ENCODE results near the gene GAL.

GAL gene

GRCh38 chr11:68698993-68699392, 14.6 kb downstream of the GAL start:
- TF ChIP-seq POLR2AphosphoS5 (IDR thresholded peaks at IDR 0.05; ENCODE audit: low read depth, low read length) = no peak
- no peak for TF ChIP-seq SIN3A (IDR thresholded peaks at IDR 0.05; ENCODE audit: borderline replicate concordance, insufficient read depth, low read length)

- TF ChIP-seq TAF1 (IDR thresholded peaks at IDR 0.05; ENCODE audit: borderline replicate concordance, insufficient read depth, low read length) = no peak
- no peak for TF ChIP-seq REST (IDR thresholded peaks at IDR 0.05; ENCODE audit: insufficient read depth in 1 of 2, low read depth in 2 of 2, low read length in 2 of 2)
- TF ChIP-seq SIN3A (IDR thresholded peaks at IDR 0.05; ENCODE audit: borderline replicate concordance, insufficient read depth, low read length) = no peak
- no peak for TF ChIP-seq FOXP2 (optimal IDR thresholded peaks at IDR 0.05; ENCODE audit: borderline replicate concordance, extremely low read depth, extremely low read length, insufficient read depth)
- TF ChIP-seq POLR2AphosphoS5 (IDR thresholded peaks at IDR 0.05; ENCODE audit: low read depth, low read length) = no peak
These were observed 20.5 kb downstream of the GAL start for GRCh38 chr11:68704887-68705286.

GRCh38 chr11:68707527-68707926, 23.2 kb downstream of the GAL start:
- TF ChIP-seq TAF1 (IDR thresholded peaks at IDR 0.05; ENCODE audit: borderline replicate concordance, insufficient read depth, low read length) (no peak), POLR2AphosphoS5 (IDR thresholded peaks at IDR 0.05; ENCODE audit: low read depth, low read length) (no peak), SIN3A (IDR thresholded peaks at IDR 0.05; ENCODE audit: borderline replicate concordance, insufficient read depth, low read length) (no peak), FOXP2 (optimal IDR thresholded peaks at IDR 0.05; ENCODE audit: borderline replicate concordance, extremely low read depth, extremely low read length, insufficient read depth) (no peak), REST (IDR thresholded peaks at IDR 0.05; ENCODE audit: insufficient read depth in 1 of 2, low read depth in 2 of 2, low read length in 2 of 2) (no peak)

GRCh38 chr11:68709062-68709461, 24.7 kb downstream of the GAL start:
- TF ChIP-seq FOXP2 (optimal IDR thresholded peaks at IDR 0.05; ENCODE audit: borderline replicate concordance, extremely low read depth, extremely low read length, insufficient read depth) = no peak
- TF ChIP-seq TAF1 (IDR thresholded peaks at IDR 0.05; ENCODE audit: borderline replicate concordance, insufficient read depth, low read length) = no peak
- no peak for TF ChIP-seq SIN3A (IDR thresholded peaks at IDR 0.05; ENCODE audit: borderline replicate concordance, insufficient read depth, low read length)
- no peak for TF ChIP-seq REST (IDR thresholded peaks at IDR 0.05; ENCODE audit: insufficient read depth in 1 of 2, low read depth in 2 of 2, low read length in 2 of 2)
- no peak for TF ChIP-seq POLR2AphosphoS5 (IDR thresholded peaks at IDR 0.05; ENCODE audit: low read depth, low read length)

GRCh38 chr11:68710409-68710808, 26.1 kb downstream of the GAL start:
- no peak for TF ChIP-seq POLR2AphosphoS5 (IDR thresholded peaks at IDR 0.05; ENCODE audit: low read depth, low read length)

- no peak for TF ChIP-seq TAF1 (IDR thresholded peaks at IDR 0.05; ENCODE audit: borderline replicate concordance, insufficient read depth, low read length)
- TF ChIP-seq SIN3A (IDR thresholded peaks at IDR 0.05; ENCODE audit: borderline replicate concordance, insufficient read depth, low read length) = no peak
- TF ChIP-seq FOXP2 (optimal IDR thresholded peaks at IDR 0.05; ENCODE audit: borderline replicate concordance, extremely low read depth, extremely low read length, insufficient read depth) = no peak
These were observed 26.8 kb downstream of the GAL start for GRCh38 chr11:68711114-68711513.
